ENCODE data around the gene TRAPPC11.
"Not testable (repeated sequence)": the region's sequence is repeated elsewhere in the genome, so short reads cannot be mapped to it uniquely, and the experiment has no call there.

The TRAPPC11 gene

GRCh38 chr4:183618681-183619080, 40.4 kb upstream of the TRAPPC11 start:
- CTCF ChIA-PET = no interaction called here
- no peak for TF ChIP-seq CTCF (IDR thresholded peaks at IDR 0.05; ENCODE audit: control extremely low read depth, extremely low read depth, low read depth, missing control alignments)
- POLR2A ChIA-PET = no interaction called here
- DNase-seq (ENCODE audit: extremely low spot score) = no peak

GRCh38 chr4:183620421-183620820, 38.7 kb upstream of the TRAPPC11 start:
- CTCF ChIA-PET = interaction anchor here (1.2 kb wide), 1 partner anchor 11 kb away, joined by 4 read pairs; no protein-coding TSS in a partner anchor
- no peak for TF ChIP-seq CTCF (IDR thresholded peaks at IDR 0.05; ENCODE audit: control extremely low read depth, extremely low read depth, low read depth, missing control alignments)
- POLR2A ChIA-PET = no interaction called here
- no peak for DNase-seq (ENCODE audit: extremely low spot score)

- ChIA-PET CTCF (no interaction called here), POLR2A (no interaction called here)
- no peak for TF ChIP-seq CTCF (IDR thresholded peaks at IDR 0.05; ENCODE audit: control extremely low read depth, extremely low read depth, low read depth, missing control alignments)
- DNase-seq (ENCODE audit: extremely low spot score) = no peak
Measured at GRCh38 chr4:183621875-183622274, 37.2 kb upstream of the TRAPPC11 start.

- TF ChIP-seq CTCF (IDR thresholded peaks at IDR 0.05; ENCODE audit: control extremely low read depth, extremely low read depth, low read depth, missing control alignments) = no peak
- POLR2A ChIA-PET = no interaction called here
- CTCF ChIA-PET = interaction anchor here (1.0 kb wide), 1 partner anchor 25 kb away, joined by 3 read pairs; no protein-coding TSS in a partner anchor
- DNase-seq (ENCODE audit: extremely low spot score) = no peak
Measured at GRCh38 chr4:183624548-183624947, 34.5 kb upstream of the TRAPPC11 start.

GRCh38 chr4:183626168-183626567, 32.9 kb upstream of the TRAPPC11 start:
- ChIA-PET CTCF (interaction anchor here (1.4 kb wide), 1 partner anchor 21 kb away, joined by 5 read pairs; no protein-coding TSS in a partner anchor), POLR2A (no interaction called here)
- no peak for DNase-seq (ENCODE audit: extremely low spot score)
- TF ChIP-seq CTCF (IDR thresholded peaks at IDR 0.05; ENCODE audit: control extremely low read depth, extremely low read depth, low read depth, missing control alignments) = no peak

- CTCF ChIA-PET; POLR2A ChIA-PET; DNase-seq (ENCODE audit: extremely low spot score): not testable (repeated sequence)
Measured at GRCh38 chr4:183627286-183627685, 31.8 kb upstream of the TRAPPC11 start.

GRCh38 chr4:183627979-183628588, 31.0 kb upstream of the TRAPPC11 start:
- ChIA-PET CTCF (no interaction called here), POLR2A (no interaction called here)
- TF ChIP-seq CTCF (IDR thresholded peaks at IDR 0.05; ENCODE audit: control extremely low read depth, extremely low read depth, low read depth, missing control alignments) = no peak
- DNase-seq (ENCODE audit: extremely low spot score) = no peak
